Stimulated activated CD8-positive, alpha-beta memory T cell treated with anti-CD3 and anti-CD28 coated beads, Interleukin-2, amount 100 ng/mL, for 48 hours (primary cell): ENCODE measurements around the gene RAPSN.

Experiments
- DNase-seq, 2 donors: peaks; one replicate each; pipeline ENCODE4 v3.0.0-alpha.2; 2020; ENCODE audit warnings: low read depth in 2 of 2

RAPSN gene

GRCh38 chr11:47434011-47434786 lies 14.7 kb downstream of the RAPSN start:
- no peak for DNase-seq

- DNase-seq: no peak
These were observed 15.8 kb downstream of the RAPSN start for GRCh38 chr11:47433157-47433556.

GRCh38 chr11:47431356-47432083 lies 17.4 kb downstream of the RAPSN start:
- no peak for DNase-seq

- DNase-seq: no peak
These were observed 18.4 kb downstream of the RAPSN start for GRCh38 chr11:47430524-47430923.

- peak; percentile 99 to 100 for DNase-seq
These were observed 22.6 kb downstream of the RAPSN start, which contains the start of gene PSMC3 for GRCh38 chr11:47426062-47426956. Gene PSMC3, minus strand, starts transcription at chr11:47426439. Its CDS starts 160 bp downstream, at chr11:47426279.

GRCh38 chr11:47425611-47426010 lies 23.3 kb downstream of the RAPSN start:
- no peak for DNase-seq

- DNase-seq: no peak
These were observed 30.3 kb downstream of the RAPSN start for GRCh38 chr11:47418454-47419259.

- no peak for DNase-seq
These were observed 31.2 kb downstream of the RAPSN start for GRCh38 chr11:47417712-47418111.

GRCh38 chr11:47415949-47416472 lies 32.9 kb downstream of the RAPSN start:
- DNase-seq: no peak

- DNase-seq: no peak
These were observed 33.7 kb downstream of the RAPSN start for GRCh38 chr11:47415091-47415854.

- no peak for DNase-seq
These were observed 34.3 kb downstream of the RAPSN start for GRCh38 chr11:47414685-47415070.

GRCh38 chr11:47413908-47414684 lies 34.8 kb downstream of the RAPSN start:
- DNase-seq: no peak

GRCh38 chr11:47413351-47413750 lies 35.6 kb downstream of the RAPSN start:
- DNase-seq: no peak

- DNase-seq: peak; percentile 35 to 53
These were observed 36.8 kb downstream of the RAPSN start for GRCh38 chr11:47411884-47412746.

- DNase-seq: no peak
These were observed 38.3 kb downstream of the RAPSN start for GRCh38 chr11:47410370-47411264.

- DNase-seq: no peak
These were observed 39.2 kb downstream of the RAPSN start for GRCh38 chr11:47409440-47410369.
